Activated naive CD4-positive, alpha-beta T cell (primary cell): ENCODE data around the gene OR2AT4.
"Not testable (repeated sequence)": the region's sequence is repeated elsewhere in the genome, so short reads cannot be mapped to it uniquely, and the experiment has no call there.

ENCODE experiments used
- DNase-seq, 4 experiments: peaks; one replicate each; lab custom pipeline; 2025; lab: John Stamatoyannopoulos, UW

The OR2AT4 gene

GRCh38 chr11:75096456-75097172 lies at the start of gene OR2AT4:
TSS of gene OR2AT4 (minus strand) at chr11:75096876.
- no peak for DNase-seq

- DNase-seq, result no peak
Measured at GRCh38 chr11:75145972-75146519, 49.4 kb upstream of the OR2AT4 start.

- no peak for DNase-seq
Measured at GRCh38 chr11:75145196-75145971, 48.7 kb upstream of the OR2AT4 start.

- DNase-seq, result no peak
Measured at GRCh38 chr11:75144716-75145014, 48.0 kb upstream of the OR2AT4 start.

GRCh38 chr11:75143420-75143731 lies 46.7 kb upstream of the OR2AT4 start:
- no peak for DNase-seq

GRCh38 chr11:75142714-75143419 lies 46.2 kb upstream of the OR2AT4 start:
- peak; percentile 12 to 64 (median 32) for DNase-seq

- DNase-seq, result no peak
Measured at GRCh38 chr11:75141166-75141565, 44.5 kb upstream of the OR2AT4 start.

GRCh38 chr11:75140269-75141138 lies 43.8 kb upstream of the OR2AT4 start:
- peak; percentile 65 to 81 (median 78) for DNase-seq

- DNase-seq, result no peak
Measured at GRCh38 chr11:75135651-75136050, 39.0 kb upstream of the OR2AT4 start.

GRCh38 chr11:75135021-75135650 lies 38.5 kb upstream of the OR2AT4 start:
- DNase-seq, result no peak

- no peak for DNase-seq
Measured at GRCh38 chr11:75133976-75134375, 37.3 kb upstream of the OR2AT4 start.

GRCh38 chr11:75132080-75132479 lies 35.4 kb upstream of the OR2AT4 start:
- no peak for DNase-seq

- DNase-seq, result no peak
Measured at GRCh38 chr11:75126564-75126963, 29.9 kb upstream of the OR2AT4 start.

GRCh38 chr11:75118577-75118976 lies 21.9 kb upstream of the OR2AT4 start:
- DNase-seq, result no peak

GRCh38 chr11:75114465-75114864 lies 17.8 kb upstream of the OR2AT4 start:
- DNase-seq, result no peak

- no peak for DNase-seq
Measured at GRCh38 chr11:75113030-75113429, 16.4 kb upstream of the OR2AT4 start.

GRCh38 chr11:75112200-75112599 lies 15.5 kb upstream of the OR2AT4 start:
- DNase-seq, result no peak

- DNase-seq, result no peak
Measured at GRCh38 chr11:75107187-75107586, 10.5 kb upstream of the OR2AT4 start.

GRCh38 chr11:75105967-75106681 lies 9.4 kb upstream of the OR2AT4 start:
- DNase-seq, result not testable (repeated sequence)

- DNase-seq, result no peak
Measured at GRCh38 chr11:75105462-75105925, 8.8 kb upstream of the OR2AT4 start.
